Neural progenitor cell (in vitro differentiated cells): Measurements from ENCODE around the gene ARID5B.

ENCODE experiments used
- EZH2phosphoT487 ChIP-seq: fragments of 200-600 bp; sonication (generic); IDR thresholded peaks from 2 replicates; pipeline ENCODE4 v1.6.1; 2017; ENCODE audit warnings: antibody characterized with exemption
- TF ChIP-seq, protein P1 (sequence below): fragments of 200-600 bp; sonication (generic); IDR thresholded peaks from 2 replicates; pipeline ENCODE4 v1.5.1; 2017; ENCODE audit warnings: antibody characterized with exemption, mild to moderate bottlenecking

- TF ChIP-seq, protein P1, sequence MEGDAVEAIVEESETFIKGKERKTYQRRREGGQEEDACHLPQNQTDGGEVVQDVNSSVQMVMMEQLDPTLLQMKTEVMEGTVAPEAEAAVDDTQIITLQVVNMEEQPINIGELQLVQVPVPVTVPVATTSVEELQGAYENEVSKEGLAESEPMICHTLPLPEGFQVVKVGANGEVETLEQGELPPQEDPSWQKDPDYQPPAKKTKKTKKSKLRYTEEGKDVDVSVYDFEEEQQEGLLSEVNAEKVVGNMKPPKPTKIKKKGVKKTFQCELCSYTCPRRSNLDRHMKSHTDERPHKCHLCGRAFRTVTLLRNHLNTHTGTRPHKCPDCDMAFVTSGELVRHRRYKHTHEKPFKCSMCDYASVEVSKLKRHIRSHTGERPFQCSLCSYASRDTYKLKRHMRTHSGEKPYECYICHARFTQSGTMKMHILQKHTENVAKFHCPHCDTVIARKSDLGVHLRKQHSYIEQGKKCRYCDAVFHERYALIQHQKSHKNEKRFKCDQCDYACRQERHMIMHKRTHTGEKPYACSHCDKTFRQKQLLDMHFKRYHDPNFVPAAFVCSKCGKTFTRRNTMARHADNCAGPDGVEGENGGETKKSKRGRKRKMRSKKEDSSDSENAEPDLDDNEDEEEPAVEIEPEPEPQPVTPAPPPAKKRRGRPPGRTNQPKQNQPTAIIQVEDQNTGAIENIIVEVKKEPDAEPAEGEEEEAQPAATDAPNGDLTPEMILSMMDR = no peak
- no peak for TF ChIP-seq EZH2phosphoT487
These were observed 192.4 kb downstream of the ARID5B start for GRCh38 chr10:62093863-62094291.
